Neural progenitor cell (in vitro differentiated cells): ENCODE results near the gene TOX2. TPM values are rescaled to one million over a fixed set of nuclear protein-coding genes. Genes with fewer than 3 reads are reported as not detected.

Experiments
- DNase-seq: peaks from one replicate; pipeline ENCODE4 v3.0.0-alpha.2; 2016; ENCODE audit warnings: low spot score
- H2AFZ ChIP-seq: fragments of 200-600 bp; sonication (generic); replicated peaks from 2 replicates; pipeline ENCODE4 v1.6.1; 2016; ENCODE audit warnings: antibody characterized with exemption
- H3F3A ChIP-seq: fragments of 200-600 bp; sonication (generic); 2 replicates; pipeline ENCODE4 v1.6.1; 2016; ENCODE audit warnings: antibody characterized with exemption, low read depth
- H3K27ac ChIP-seq: fragments of 200-600 bp; sonication (generic); 2 replicates; pipeline ENCODE4 v1.5.1; 2016; ENCODE audit warnings: mild to moderate bottlenecking
- H3K27me3 ChIP-seq: fragments of 200-600 bp; sonication (generic); 2 replicates; pipeline ENCODE4 v1.6.1; 2016; ENCODE audit warnings: mild to moderate bottlenecking, moderate library complexity
- H3K36me3 ChIP-seq: fragments of 200-600 bp; sonication (generic); 2 replicates; pipeline ENCODE4 v1.5.1; 2016
- H3K4me1 ChIP-seq: fragments of 200-600 bp; sonication (generic); 2 replicates; pipeline ENCODE4 v1.6.1; 2016; ENCODE audit warnings: mixed run types
- H3K4me2 ChIP-seq: fragments of 200-600 bp; sonication (generic); 2 replicates; pipeline ENCODE4 v1.6.1; 2016
- H3K4me3 ChIP-seq: fragments of 200-600 bp; sonication (generic); 2 replicates; pipeline ENCODE4 v1.5.1; 2016
- H3K79me2 ChIP-seq: fragments of 200-600 bp; sonication (generic); 2 replicates; pipeline ENCODE4 v1.6.1; 2016; ENCODE audit warnings: low read depth
- H3K9ac ChIP-seq: fragments of 200-600 bp; sonication (generic); 2 replicates; pipeline ENCODE4 v1.6.1; 2016
- H3K9me3 ChIP-seq: fragments of 200-600 bp; sonication (generic); 2 replicates; pipeline ENCODE4 v1.5.1; 2016; ENCODE audit warnings: low read depth
- H4K20me1 ChIP-seq: fragments of 200-600 bp; sonication (generic); 2 replicates; pipeline ENCODE4 v1.6.1; 2016; ENCODE audit warnings: low read depth
- H3K27ac Mint-ChIP-seq: 3 replicates; pipeline ENCODE4 v1.8.0; 2021; ENCODE audit warnings: mixed read lengths
- H3K27me3 Mint-ChIP-seq: 2 replicates; pipeline ENCODE4 v1.8.0; 2022; ENCODE audit warnings: low read depth, mild to moderate bottlenecking, inconsistent platforms, moderate library complexity, mixed read lengths; ENCODE audit not compliant: insufficient read depth
- H3K36me3 Mint-ChIP-seq: 3 replicates; pipeline ENCODE4 v1.8.0; 2021; ENCODE audit warnings: mixed read lengths
- H3K4me1 Mint-ChIP-seq: 3 replicates; pipeline ENCODE4 v1.8.0; 2021; ENCODE audit warnings: mixed read lengths
- H3K4me3 Mint-ChIP-seq: 3 replicates; pipeline ENCODE4 v1.8.0; 2021; ENCODE audit warnings: mild to moderate bottlenecking, moderate library complexity, mixed read lengths
- H3K9me3 Mint-ChIP-seq: 3 replicates; pipeline ENCODE4 v1.8.0; 2020; ENCODE audit warnings: mixed read lengths
- EZH2 ChIP-seq: fragments of 200-600 bp; sonication (generic); IDR thresholded peaks from 2 replicates; pipeline ENCODE4 v1.6.1; 2017; ENCODE audit warnings: antibody characterized with exemption, mild to moderate bottlenecking, moderate library complexity
- EZH2phosphoT487 ChIP-seq: fragments of 200-600 bp; sonication (generic); IDR thresholded peaks from 2 replicates; pipeline ENCODE4 v1.6.1; 2017; ENCODE audit warnings: antibody characterized with exemption
- total RNA-seq: library from RNA; depleted of rRNA; stranded (reverse); fragments of >200 nt; gene quantifications from 2 replicates; pipeline ENCODE4 v1.2.3, GENCODE V29; 2015; ENCODE audit warnings: low replicate concordance
- TF ChIP-seq, protein P1 (sequence below): fragments of 200-600 bp; sonication (generic); IDR thresholded peaks from 2 replicates; pipeline ENCODE4 v1.5.1; 2017; ENCODE audit warnings: antibody characterized with exemption, mild to moderate bottlenecking

Gene TOX2
- total RNA-seq, 1 donor from 2014 or later, result not detected

- H3K9me3 ChIP-seq, result no peaks in the 10 kb centered on the region
- no peak overlapping the region for H3K9ac ChIP-seq
- Mint-ChIP-seq H3K9me3 (peaks cover 2% of the 10 kb centered on the region), H3K27me3 (peaks cover 5% of the 10 kb centered on the region), H3K36me3 (no peaks in the 10 kb centered on the region), H3K4me3 (no peak overlapping the region), H3K27ac (no peak overlapping the region), H3K4me1 (no peaks in the 10 kb centered on the region)
- H2AFZ ChIP-seq, result no peak overlapping the region
- H3F3A ChIP-seq, result no peaks in the 10 kb centered on the region
- no peaks in the 10 kb centered on the region for H3K27me3 ChIP-seq
- no peaks in the 10 kb centered on the region for H3K4me1 ChIP-seq
- H3K4me3 ChIP-seq, result no peak overlapping the region
- H3K79me2 ChIP-seq, result no peaks in the 10 kb centered on the region
- no peak for DNase-seq
- H3K27ac ChIP-seq, result no peak overlapping the region
- H4K20me1 ChIP-seq, result no peaks in the 10 kb centered on the region
- TF ChIP-seq, protein P1, sequence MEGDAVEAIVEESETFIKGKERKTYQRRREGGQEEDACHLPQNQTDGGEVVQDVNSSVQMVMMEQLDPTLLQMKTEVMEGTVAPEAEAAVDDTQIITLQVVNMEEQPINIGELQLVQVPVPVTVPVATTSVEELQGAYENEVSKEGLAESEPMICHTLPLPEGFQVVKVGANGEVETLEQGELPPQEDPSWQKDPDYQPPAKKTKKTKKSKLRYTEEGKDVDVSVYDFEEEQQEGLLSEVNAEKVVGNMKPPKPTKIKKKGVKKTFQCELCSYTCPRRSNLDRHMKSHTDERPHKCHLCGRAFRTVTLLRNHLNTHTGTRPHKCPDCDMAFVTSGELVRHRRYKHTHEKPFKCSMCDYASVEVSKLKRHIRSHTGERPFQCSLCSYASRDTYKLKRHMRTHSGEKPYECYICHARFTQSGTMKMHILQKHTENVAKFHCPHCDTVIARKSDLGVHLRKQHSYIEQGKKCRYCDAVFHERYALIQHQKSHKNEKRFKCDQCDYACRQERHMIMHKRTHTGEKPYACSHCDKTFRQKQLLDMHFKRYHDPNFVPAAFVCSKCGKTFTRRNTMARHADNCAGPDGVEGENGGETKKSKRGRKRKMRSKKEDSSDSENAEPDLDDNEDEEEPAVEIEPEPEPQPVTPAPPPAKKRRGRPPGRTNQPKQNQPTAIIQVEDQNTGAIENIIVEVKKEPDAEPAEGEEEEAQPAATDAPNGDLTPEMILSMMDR, result no peak
- TF ChIP-seq EZH2phosphoT487 (no peak), EZH2 (no peak)
- H3K4me2 ChIP-seq, result no peak overlapping the region
- H3K36me3 ChIP-seq, result no peaks in the 10 kb centered on the region
These were observed 62.6 kb downstream of the TOX2 start for GRCh38 chr20:43977252-43977651.

- Histone ChIP-seq H3K27ac (no peak overlapping the region), H3K4me3 (no peak overlapping the region), H3K4me1 (no peaks in the 10 kb centered on the region), H3K9ac (no peak overlapping the region), H3K79me2 (no peaks in the 10 kb centered on the region), H3F3A (no peaks in the 10 kb centered on the region), H3K4me2 (no peak overlapping the region), H3K27me3 (no peaks in the 10 kb centered on the region), H3K36me3 (no peaks in the 10 kb centered on the region), H4K20me1 (no peaks in the 10 kb centered on the region), H2AFZ (no peak overlapping the region), H3K9me3 (no peaks in the 10 kb centered on the region)
- Mint-ChIP-seq H3K27me3 (peaks cover 5% of the 10 kb centered on the region), H3K27ac (no peak overlapping the region), H3K9me3 (peaks cover 2% of the 10 kb centered on the region), H3K4me3 (no peak overlapping the region), H3K36me3 (no peaks in the 10 kb centered on the region), H3K4me1 (no peaks in the 10 kb centered on the region)
- TF ChIP-seq, protein P1, result no peak
- TF ChIP-seq EZH2 (no peak), EZH2phosphoT487 (no peak)
- DNase-seq, result no peak
These were observed 63.3 kb downstream of the TOX2 start for GRCh38 chr20:43977962-43978361.

- DNase-seq, result no peak
- no peaks in the 10 kb centered on the region for H3K36me3 Mint-ChIP-seq
- no peaks in the 10 kb centered on the region for H4K20me1 ChIP-seq
- peaks cover 2% of the 10 kb centered on the region for H3K9me3 Mint-ChIP-seq
- no peaks in the 10 kb centered on the region for H3K79me2 ChIP-seq
- no peak overlapping the region for H3K27ac Mint-ChIP-seq
- H3K4me3 Mint-ChIP-seq, result no peak overlapping the region
- no peak overlapping the region for H3K4me3 ChIP-seq
- H3K27me3 Mint-ChIP-seq, result peaks cover 5% of the 10 kb centered on the region
- TF ChIP-seq EZH2 (no peak), EZH2phosphoT487 (no peak)
- TF ChIP-seq, protein P1, result no peak
- no peaks in the 10 kb centered on the region for H3K4me1 ChIP-seq
- no peak overlapping the region for H3K27ac ChIP-seq
- no peaks in the 10 kb centered on the region for H3F3A ChIP-seq
- no peak overlapping the region for H3K4me2 ChIP-seq
- no peak overlapping the region for H3K9ac ChIP-seq
- no peaks in the 10 kb centered on the region for H3K9me3 ChIP-seq
- H2AFZ ChIP-seq, result no peak overlapping the region
- H3K36me3 ChIP-seq, result no peaks in the 10 kb centered on the region
- no peaks in the 10 kb centered on the region for H3K4me1 Mint-ChIP-seq
- H3K27me3 ChIP-seq, result no peaks in the 10 kb centered on the region
These were observed 65.0 kb downstream of the TOX2 start for GRCh38 chr20:43979576-43980105.
